ENCODE measurements around the gene MIEF1. TPM values are rescaled to one million over a fixed set of nuclear protein-coding genes. Genes with fewer than 3 reads are reported as not detected.

The MIEF1 gene
- total and polyA plus RNA-seq, 2 of the 8 experiments (the other 6 are each of a cell fraction or from before 2014, with no cell fraction given) = 16.8 to 32.7 TPM

- TF ChIP-seq RFX5 (IDR thresholded peaks at IDR 0.05; ENCODE audit: borderline replicate concordance, low read depth, low read length) = no peak
- peak; percentile 54; the same call in 1 of the 2 replicates for TF ChIP-seq RBBP5 (IDR thresholded peaks at IDR 0.05; ENCODE audit: borderline replicate concordance, low read depth, low read length)
- no peak for TF ChIP-seq CBX5 (IDR thresholded peaks at IDR 0.05; ENCODE audit: low read depth, low read length)
- TF ChIP-seq BCL11A (IDR thresholded peaks at IDR 0.05; ENCODE audit: low read depth in 2 of 2, low read length in 2 of 2) = no peak
- peak; percentile 56 for TF ChIP-seq KDM4A (IDR thresholded peaks at IDR 0.05; ENCODE audit: low read depth, low read length, severe bottlenecking)
- no peak for TF ChIP-seq POLR2A (IDR thresholded peaks at IDR 0.05; ENCODE audit: control extremely low read depth in 1 of 2, low read depth in 2 of 2, low read length in 2 of 2)
- TF ChIP-seq GABPA (IDR thresholded peaks at IDR 0.05; ENCODE audit: borderline replicate concordance, insufficient read depth, low read length) = no peak
- no peak for TF ChIP-seq RXRA (IDR thresholded peaks at IDR 0.05; ENCODE audit: insufficient read depth, low read depth, low read length)
- TF ChIP-seq, protein P1, sequence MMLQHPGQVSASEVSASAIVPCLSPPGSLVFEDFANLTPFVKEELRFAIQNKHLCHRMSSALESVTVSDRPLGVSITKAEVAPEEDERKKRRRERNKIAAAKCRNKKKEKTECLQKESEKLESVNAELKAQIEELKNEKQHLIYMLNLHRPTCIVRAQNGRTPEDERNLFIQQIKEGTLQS (IDR thresholded peaks at IDR 0.05; ENCODE audit: insufficient read depth, low read depth, low read length) = no peak
These were observed 45.4 kb upstream of the MIEF1 start, which contains the start of gene MGAT3 (continued) for GRCh38 chr22:39456522-39457197.
